ENCODE results near the gene SLC12A3.
"Not testable (repeated sequence)": the region's sequence is repeated elsewhere in the genome, so short reads cannot be mapped to it uniquely, and the experiment has no call there.

Gene SLC12A3

DNA sequence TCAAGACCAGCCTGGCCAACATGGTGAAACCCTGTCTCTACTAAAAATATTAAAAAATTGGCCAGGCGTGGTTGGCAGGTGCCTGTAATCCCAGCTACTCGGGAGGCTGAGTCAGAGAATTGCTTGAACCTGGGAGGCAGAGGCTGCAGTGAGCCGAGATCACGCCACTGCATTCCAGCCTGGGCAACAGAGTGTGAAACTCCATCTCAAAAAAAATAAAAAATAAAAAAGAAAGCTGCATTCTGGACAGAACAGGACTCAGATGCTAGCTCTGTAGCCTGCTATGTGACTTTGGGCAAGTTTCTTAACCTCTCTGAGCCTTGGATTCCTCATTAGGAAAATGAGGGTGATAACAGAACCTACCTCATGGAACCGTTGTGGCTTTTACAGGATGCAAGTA lies 3.8 kb downstream of the SLC12A3 start:
- DNase-seq (ENCODE audit: low read depth in 2 of 2) = not testable (repeated sequence)

DNA sequence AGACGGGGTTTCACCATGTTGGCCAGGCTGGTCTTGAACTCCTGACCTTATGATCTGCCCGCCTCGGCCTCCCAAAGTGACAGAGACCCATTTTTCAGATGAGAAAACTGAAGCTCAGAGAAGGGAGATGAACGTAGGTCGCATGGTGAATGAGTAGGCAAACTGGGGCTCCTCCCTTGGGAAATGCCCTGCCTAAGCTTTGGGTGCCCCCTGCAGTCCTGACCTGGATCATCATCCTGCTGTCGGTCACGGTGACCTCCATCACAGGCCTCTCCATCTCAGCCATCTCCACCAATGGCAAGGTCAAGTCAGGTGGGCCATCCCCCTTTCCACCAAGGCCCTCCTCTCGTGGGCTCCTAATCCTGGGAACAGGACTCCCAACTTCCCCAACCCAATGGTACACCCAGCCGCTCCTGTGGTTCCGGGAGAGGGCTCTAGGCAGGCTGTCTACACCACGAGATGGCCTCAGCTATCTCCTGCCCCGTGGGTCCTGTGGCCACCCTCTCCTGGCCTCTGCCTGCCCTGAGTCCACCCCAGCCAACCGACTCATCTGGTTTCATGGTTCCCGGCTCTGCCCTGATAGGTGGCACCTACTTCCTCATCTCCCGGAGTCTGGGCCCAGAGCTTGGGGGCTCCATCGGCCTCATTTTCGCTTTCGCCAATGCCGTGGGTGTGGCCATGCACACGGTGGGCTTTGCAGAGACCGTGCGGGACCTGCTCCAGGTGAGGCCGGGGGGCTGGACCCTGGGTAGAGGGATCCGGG lies 4.7 kb downstream of the SLC12A3 start:
- DNase-seq (ENCODE audit: low read depth in 2 of 2) = no peak

DNA sequence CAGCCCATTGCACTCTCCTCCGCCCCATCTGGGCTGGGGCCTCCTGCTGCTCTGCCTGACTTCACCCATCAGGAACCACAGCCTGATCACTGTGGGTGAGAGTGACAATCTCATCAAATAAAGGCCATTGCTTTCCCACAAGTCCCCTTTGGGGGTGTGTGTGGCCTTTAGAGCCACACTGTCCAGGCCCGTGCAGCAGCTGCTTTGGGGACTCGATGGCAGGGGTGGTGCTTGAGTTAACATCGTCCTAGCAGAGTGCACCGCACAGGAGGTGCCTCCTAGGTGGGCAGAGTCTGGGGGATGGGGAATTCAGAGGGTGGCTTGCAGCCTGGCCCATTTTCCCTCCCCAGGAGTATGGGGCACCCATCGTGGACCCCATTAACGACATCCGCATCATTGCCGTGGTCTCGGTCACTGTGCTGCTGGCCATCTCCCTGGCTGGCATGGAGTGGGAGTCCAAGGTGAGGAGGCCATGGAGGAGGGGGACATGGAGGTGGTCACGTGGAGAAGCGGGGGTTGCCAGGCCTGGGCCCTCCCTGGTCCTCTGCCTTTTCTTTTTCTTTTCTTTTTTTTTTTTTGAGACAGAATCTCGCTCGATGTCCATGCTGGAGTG lies 5.4 kb downstream of the SLC12A3 start:
- DNase-seq (ENCODE audit: low read depth in 2 of 2) = no peak

DNA sequence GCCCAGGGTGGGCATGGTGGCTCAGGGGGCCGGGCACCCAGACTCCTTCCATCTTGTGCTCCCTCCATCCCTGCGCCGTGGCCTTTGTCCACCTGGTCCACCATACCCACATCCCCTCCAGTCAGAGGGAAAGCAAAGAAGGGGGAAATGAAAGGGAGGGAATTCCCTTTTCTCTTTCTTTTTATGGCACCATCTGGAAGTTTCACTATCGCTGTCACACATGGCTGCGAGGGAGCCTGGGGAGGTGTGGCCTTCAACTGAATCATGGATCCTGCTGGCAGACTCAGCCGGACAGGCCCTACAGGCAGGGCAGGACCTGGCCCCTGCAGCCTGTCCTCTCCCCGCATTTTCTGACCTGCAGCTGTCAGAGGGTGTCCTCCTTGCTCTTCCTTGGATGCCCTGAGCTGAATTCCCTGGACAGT lies 6.2 kb downstream of the SLC12A3 start:
- DNase-seq (ENCODE audit: low read depth in 2 of 2) = no peak

DNA sequence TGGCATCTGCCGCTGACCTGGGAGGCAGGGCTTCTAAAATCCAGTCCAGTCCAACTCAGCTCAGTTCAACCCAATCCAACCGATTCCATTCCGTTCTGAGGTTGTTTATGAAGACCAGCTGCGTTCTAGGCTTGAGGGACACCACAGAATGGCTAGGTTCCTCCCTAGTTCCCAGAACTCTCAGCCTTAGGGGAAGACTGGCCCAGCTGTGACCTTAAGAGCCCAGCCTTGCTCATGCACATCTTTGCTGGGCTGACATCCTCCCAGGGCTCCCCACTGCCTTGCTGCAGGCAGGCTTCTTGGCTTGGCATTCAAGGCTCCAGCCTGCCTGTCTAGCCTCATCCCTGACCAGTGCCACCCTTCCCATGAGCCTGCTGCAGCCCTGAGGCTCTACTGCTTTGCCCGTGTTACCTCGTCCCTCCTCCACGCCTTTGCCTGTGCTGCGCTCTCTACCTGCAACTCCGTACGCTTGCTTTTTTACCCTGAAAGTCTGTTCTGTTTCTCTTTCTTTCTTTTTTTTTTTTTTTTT lies 7.9 kb downstream of the SLC12A3 start:
- DNase-seq (ENCODE audit: low read depth in 2 of 2) = no peak

DNA sequence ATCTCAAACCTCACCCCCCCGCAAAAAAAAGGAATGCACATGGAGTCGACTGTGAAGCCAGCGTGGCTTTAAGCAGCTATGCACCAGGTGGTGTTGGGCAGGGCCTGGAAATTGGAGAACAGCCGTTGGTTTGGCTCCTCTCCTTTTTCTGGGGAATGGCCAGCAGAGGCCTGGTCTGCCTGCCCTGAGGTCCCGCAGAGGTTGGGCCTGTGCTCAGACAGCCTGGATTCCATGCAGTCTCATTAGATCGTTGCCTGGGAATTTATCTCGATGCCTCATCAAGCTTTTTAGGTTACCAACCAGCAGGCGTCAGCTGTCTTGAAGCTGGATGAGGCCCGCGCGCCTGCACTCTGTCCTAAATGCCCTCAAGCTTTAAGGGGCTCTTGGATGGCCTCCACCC lies 9.8 kb downstream of the SLC12A3 start:
- no peak for DNase-seq (ENCODE audit: low read depth in 2 of 2)

DNA sequence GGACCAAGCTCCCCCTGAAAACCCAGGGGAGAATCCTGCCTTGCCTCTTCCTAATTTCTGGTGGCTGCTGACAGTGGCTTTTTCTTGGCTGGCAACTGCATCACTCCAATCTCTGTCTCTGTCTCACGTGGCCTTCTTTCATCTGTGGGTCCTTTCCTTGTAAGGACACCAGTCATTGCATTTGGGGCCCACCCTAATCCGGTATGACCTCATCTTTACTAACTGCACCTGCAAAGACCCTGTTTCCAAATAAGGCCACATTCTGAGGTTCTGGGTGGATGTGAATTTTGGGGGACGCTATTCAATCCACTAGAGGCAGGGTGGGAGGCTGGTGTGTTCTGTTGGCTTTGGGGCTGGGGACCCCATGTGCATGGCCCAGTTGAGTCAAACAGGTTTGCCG lies 11.0 kb downstream of the SLC12A3 start:
- no peak for DNase-seq (ENCODE audit: low read depth in 2 of 2)

DNA sequence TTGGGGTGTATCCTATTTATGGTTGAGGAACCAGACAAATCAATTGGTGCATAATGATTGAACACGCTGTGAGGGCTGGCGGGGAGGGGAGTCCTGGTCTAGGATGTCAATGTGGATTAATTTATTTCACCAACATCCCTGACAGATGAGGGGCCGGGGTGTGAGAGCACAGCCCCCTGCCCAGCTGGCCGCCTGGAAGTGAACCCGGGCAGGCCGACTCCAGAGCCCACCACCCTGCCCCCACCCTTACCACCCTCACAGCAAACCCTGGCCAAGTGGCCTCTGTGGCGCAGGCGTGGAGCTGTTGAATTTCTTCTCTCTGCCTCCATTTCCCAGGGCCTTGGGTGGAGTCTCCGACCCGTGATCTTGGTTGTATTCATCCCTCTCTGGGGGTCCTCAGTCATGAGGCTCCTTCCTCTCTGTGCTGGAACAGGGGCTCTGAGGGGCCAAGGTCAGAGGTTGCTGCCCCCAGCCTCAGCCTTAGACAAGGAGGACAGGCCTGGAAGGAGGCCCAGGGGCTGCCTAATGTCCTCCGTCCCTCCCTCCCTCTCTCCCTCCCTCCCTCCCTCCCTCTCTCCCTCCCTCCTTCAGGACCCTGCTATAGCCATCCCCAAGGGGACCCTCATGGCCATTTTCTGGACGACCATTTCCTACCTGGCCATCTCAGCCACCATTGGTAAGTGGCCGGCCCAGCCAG lies 12.6 kb downstream of the SLC12A3 start:
- DNase-seq (ENCODE audit: low read depth in 2 of 2) = no peak

DNA sequence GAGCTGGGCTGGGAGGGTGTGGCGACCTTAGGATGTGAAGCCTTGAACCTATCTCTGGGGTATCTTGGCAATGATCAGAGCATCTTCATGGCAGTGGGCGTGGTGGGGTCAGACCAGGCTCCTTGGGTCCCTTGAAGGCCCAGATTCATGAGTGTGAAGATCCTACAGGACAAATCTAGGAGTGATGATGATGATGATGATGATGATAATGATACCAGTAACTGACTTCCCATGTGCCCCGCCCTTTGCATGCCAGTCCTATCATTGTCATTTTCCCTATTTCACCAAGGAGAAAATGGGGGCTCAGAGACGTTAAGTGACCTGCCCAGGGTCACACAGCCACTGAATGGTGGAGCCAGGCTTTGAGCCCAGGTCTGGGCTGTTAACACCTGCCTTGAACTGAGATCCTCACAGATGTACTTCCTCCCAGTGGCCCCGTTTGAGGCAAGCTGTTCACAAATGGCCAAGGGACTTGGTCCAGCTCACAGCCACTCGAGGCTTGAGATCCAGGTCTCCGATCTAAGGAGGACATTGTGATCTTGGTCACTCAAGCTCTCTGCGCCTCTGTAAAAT lies 13.4 kb downstream of the SLC12A3 start:
- DNase-seq (ENCODE audit: low read depth in 2 of 2) = no peak

DNA sequence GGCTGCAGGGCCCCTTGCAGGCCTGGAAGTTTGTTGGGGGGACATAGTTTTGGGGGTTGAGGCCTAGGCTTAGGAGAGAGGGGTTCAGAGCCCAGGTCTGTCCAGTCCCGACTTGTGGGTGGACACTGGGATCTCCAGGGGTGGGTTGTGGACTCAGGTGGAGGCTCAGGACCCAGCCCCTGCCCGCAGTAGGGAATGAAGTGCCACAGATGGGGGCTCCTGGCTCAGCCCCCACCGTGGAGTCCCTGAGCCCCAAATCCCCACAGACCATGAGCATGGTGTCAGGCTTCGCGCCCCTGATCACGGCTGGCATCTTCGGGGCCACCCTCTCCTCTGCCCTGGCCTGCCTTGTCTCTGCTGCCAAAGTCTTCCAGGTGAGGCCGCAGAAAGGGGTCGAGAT lies 14.3 kb downstream of the SLC12A3 start:
- no peak for DNase-seq (ENCODE audit: low read depth in 2 of 2)

DNA sequence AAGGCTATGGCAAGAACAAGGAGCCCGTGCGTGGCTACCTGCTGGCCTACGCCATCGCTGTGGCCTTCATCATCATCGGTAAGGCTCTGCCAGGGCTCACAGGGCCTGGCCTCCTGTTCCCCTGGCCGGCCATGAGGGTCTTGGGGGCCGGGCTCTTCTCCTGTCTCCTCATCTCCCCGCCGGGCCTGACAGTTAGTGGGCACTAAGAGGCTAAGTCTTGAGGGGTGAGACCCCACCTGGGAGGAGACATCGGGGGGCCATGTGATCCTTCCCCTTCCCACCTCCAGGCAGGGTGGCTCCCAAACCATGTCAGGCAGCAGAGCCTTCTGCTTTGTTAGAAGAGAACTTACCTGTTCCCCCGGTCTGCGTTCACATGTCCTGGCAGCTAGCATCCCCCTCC lies 15.2 kb downstream of the SLC12A3 start:
- no peak for DNase-seq (ENCODE audit: low read depth in 2 of 2)

DNA sequence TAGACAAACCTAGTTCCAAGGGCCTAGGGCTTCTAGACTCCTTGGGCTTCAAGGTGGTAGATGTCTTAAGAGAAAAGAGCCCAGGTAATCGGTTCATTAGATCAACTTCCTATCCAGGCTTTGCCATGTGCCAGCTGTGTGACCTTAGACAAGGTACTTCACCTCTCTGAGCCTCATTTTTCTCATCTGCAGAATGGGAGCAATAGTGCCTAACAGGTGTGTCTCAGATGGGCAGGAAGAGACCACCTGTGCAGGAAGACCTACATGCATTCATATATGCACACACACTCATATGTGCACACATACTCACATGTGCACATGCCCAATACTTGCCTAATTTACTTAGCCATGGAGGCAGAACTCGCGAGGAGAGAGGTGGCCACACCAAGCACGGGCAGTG lies 15.7 kb downstream of the SLC12A3 start:
- DNase-seq (ENCODE audit: low read depth in 2 of 2) = no peak

DNA sequence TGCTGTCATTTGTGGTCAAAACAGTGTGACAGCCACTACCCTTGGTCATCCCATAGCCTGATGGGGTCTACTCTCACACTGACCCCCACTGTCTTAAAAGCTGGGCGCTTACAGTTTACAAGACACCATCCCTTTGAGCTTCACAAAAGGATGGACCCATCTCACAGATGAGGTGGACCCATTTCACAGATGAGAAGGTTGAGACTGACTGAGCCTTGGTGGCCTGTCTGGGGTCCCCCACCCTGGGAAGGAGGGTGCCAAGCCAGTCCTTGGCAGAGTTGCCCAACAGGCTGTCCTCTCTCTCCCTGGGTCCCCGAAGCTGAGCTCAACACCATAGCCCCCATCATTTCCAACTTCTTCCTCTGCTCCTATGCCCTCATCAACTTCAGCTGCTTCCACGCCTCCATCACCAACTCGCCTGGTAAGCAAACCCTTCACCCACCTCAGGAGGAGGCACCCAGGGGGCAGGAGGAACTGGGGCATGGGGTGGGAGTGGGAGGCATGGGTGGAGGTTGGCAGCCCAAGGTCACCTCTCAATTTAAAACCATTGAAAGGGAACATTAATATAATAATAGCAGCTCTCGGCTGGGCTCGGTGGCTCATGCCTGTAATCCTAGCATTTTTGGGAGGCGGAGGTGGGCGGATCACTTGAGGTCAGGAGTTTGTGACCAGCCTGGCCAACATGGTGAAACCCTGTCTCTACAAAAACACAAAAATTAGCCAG lies 17.2 kb downstream of the SLC12A3 start:
- DNase-seq (ENCODE audit: low read depth in 2 of 2) = no peak

DNA sequence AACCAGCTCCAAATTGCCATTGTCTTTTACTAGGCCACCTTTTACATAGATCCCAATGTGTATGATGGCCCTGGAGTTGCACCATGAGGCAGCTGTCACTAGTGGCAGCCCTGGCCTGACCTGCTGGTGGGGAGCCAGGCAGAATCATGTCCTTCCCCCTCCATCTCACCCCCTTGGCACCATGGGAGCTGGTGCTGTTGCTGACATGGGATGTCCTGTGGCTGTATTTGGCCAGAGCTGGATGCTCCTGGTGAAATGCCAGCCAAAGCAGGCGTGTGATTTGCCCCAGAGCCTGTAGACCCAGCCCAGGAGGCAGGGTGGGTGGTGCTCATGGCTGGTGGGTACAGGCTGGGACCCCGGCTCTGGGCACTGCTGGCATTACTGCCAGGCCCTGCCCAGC lies 18.6 kb downstream of the SLC12A3 start:
- no peak for DNase-seq (ENCODE audit: low read depth in 2 of 2)

DNA sequence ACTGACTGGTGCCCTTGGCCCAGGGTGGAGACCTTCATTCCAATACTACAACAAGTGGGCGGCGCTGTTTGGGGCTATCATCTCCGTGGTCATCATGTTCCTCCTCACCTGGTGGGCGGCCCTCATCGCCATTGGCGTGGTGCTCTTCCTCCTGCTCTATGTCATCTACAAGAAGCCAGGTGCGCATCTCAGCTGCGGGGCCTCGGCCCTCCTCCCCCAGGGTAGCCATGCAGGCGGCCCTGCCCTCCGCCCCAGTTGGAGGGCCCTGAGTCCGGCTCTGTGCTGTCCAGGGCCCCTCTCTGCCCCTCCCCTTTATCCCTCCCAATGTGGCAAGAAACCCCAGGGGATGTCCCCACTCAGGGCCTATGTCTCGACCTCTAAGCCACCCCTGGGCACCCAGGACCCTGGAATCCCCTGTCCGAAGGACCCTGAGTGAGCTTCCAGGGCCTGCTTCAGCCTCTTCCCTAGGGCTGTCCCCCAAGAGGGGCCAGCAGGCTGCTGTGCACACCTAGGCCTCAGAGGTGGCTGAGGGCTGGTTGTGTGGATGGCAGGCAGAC lies 19.1 kb downstream of the SLC12A3 start:
- no peak for DNase-seq (ENCODE audit: low read depth in 2 of 2)

DNA sequence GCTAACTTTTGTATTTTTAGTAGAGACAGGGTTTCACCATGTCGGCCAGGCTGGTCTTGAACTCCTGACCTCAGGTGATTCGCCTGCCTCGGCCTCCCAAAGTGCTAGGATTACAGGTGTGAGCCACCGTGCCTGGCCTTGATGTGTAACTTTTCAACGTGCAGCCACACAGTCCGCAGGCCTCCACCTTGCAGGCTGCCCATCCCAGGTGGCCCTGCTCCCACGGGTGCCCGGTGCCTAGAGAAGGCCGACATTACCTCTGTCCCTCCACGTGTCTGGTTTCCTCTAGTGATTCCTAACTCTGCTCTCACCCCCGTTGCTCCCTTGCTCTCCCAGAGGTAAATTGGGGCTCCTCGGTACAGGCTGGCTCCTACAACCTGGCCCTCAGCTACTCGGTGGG lies 19.9 kb downstream of the SLC12A3 start:
- not testable (repeated sequence) for DNase-seq (ENCODE audit: low read depth in 2 of 2)

DNA sequence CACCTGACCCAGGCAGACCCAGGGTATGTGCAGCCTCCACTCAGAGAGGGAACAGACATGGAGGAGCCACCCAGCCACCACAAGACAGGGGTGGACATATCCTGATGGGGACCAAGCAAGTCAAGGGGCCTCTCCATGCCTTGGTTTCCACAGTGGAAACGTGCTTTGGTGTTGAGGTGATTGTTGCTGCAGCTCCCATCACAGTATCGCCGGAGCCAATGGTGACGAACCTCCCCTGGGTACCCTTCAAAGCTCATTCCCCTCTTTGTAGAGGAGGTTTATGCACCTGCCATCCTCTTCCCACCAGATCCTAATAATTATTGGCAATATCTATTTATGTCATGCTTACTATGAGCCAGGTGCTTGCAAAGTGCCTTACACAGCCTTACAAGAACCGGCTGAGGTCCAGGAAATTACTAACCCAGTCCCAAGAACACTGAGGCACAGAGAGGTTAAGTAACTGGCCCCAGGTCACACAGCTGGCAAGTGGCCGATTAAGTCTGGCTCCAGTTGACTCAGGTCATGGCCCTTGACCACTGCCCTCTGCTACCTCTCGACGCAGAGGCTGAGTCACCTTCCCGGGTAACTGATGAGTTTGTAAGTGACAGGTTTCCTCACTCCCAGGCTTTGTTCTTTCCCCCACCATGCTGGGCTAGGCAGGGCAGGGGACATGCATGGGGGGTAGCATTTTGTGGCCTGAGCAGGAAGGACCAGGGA lies 20.6 kb downstream of the SLC12A3 start:
- no peak for DNase-seq (ENCODE audit: low read depth in 2 of 2)

DNA sequence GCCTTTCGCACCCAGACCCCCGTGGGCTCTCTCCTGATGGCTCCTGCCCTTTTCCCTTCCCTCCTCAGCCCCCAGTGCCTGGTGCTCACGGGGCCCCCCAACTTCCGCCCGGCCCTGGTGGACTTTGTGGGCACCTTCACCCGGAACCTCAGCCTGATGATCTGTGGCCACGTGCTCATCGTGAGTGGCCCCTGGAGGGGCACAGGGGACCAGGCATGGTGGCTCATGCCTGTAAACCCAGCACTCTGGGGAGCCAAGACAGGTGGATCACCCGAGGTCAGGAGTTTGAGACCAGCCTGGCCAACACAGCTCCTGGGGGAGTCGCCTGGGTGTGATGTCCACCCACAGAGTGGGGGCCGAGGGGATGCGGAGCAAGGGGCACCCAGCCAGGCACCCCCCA lies 21.3 kb downstream of the SLC12A3 start:
- DNase-seq (ENCODE audit: low read depth in 2 of 2) = no peak

DNA sequence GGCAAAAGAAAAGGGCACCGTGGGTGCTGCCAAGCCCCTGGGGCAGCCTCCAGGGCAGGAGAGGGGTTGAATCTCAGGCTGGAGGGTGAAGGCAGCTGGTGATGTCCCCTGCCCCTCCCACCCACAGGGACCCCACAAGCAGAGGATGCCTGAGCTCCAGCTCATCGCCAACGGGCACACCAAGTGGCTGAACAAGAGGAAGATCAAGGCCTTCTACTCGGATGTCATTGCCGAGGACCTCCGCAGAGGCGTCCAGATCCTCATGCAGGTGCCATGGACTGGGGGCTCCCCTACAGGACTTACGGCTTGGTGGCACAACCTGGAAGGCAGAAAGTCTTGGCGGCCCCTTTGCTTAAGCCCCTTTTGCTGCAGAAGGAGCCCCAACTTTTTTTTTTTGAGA lies 21.8 kb downstream of the SLC12A3 start:
- no peak for DNase-seq (ENCODE audit: low read depth in 2 of 2)

DNA sequence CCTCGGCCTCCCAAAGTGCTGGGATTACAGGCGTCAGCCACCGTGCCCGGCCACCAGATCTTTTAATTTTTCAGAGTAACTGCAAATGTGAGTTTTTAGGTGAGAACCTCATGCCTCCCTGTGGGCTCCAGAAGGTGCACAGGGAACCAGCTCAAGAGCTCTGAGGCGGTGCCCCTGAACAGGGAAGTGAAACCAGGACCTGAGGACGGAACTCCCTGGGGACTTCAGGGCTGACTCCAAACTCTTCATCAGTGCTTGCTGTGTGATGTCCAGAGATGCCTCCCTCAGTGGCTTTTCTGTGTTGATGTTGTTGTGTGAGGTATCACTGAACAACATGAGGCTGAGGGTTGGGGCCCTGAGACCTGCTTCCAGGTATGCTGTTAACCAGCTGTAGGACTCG lies 23.8 kb downstream of the SLC12A3 start:
- DNase-seq (ENCODE audit: low read depth in 2 of 2) = no peak

DNA sequence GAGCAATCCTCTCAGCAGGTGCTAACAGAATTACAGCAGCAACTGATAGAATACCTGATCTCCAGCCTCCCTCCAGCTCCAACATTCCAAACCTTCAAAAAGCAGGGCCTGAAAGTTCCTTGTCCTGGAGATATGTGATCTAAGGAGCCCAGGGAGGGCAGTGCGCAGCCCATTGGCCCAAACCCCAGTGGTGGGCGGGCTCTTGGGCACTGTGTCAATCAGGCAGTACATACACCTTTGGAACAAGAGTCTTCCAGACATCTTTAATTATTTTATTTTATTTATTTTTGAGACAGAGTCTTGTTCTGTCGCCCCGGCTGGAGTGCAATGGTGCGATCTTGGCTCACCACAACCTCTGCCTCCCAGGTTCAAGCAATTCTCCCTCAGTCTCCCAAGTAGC lies 24.2 kb downstream of the SLC12A3 start:
- DNase-seq (ENCODE audit: low read depth in 2 of 2) = no peak

Data from fibroblast of skin of left biceps (primary cell).